ENCODE data around the gene FBXO46.

The FBXO46 gene

DNA sequence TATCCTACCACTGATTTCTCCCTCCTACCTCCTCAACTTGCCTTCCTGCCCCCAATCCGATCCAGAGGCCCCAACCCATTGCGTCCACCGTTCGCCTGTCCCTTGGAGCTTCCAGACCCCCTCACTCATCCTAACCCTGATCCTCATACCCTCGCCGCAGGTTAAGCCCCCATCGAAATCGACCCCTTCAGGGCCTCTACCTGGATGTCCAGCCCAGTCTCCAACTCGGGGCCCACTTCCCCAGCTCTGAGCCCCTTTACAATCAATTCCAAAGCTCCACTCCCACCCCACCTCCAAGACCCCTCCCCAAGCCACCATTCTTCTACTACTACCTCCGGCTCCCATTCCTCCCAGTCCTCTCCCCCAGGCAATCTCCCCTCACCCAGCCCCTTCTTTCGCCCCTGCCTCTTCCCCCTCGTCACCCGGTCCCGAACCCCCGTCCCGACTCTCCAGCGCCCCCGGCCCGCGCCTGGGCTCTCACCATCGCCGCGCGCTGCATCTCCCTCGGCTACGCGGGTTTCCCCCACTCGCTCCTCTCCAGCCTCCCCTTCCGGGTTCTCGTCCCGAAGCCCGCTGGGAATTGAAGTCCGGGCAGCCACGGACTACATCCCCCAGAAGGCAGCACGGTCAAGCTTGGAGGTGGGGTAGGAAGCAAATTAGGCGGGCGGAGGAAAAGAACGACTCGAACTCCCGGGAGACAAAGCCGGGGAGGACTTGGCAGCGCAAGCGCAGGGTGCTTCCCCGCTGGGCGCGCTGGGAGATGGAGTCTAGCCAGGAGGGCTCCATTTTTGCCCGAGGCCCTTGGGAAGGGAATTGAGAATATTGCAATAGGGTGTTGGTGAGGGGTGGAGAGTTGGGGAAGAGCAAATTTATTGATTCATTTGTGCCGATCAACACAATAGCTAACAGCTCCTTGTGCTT, at the start of gene FBXO46:
TSS of gene FBXO46 (minus strand) at position 529 of the 921 bp plus-strand sequence. CDS start 17,401 bp downstream, outside the sequence.
- ATAC-seq = peak; percentile 99

GRCh38 chr19:45780146-45780447, 49.4 kb upstream of the FBXO46 start:
- ATAC-seq = no peak

DNA sequence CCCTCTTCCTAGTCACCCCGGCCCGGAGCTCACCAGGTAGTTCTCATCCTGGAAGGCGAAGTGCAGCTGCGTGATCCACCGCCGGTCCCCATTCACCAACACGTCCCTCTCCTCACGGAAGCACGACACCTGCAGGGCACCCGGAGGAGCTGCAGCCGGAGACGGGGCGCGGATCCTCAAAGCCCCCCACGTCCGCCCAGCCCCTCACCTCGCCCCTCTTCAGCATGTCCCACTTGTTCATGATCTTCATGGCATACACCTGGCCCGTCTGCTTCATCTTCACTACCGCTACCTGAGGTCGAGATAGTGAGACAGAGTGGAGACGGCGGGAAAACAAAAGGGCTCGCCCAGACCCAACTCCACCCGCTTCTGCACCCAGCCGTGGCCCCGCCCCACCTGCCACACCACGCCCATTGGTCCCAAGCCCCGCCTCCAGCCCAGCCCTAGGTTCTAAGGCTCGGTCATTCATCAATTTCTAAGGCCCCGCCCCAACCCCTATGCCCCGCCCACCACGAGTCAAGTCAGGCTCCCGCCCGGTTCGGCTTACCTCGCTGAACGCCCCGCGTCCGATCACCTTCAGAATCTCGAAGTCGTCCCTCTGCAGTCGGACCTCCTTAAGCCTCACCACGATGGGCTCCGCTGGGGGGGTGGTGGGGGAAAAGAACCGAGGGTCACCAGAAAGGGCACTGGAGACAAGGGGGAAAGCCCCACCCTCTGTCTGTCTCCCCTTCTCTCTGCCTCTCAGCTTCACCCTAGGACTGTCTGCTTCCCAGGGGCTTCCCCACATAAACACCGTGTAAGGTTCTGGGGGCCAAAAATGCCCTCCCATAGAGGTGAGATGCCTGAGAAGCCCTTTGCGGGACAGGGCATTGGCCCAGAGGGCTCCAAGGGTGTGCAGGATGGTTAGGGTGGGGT, 48.8 kb upstream of the FBXO46 start:
- ATAC-seq = peak; percentile 94 to 95

- no peak for ATAC-seq
These were observed 47.4 kb upstream of the FBXO46 start for GRCh38 chr19:45778010-45778661.

GRCh38 chr19:45777395-45777961, 46.8 kb upstream of the FBXO46 start:
- no peak for ATAC-seq

DNA sequence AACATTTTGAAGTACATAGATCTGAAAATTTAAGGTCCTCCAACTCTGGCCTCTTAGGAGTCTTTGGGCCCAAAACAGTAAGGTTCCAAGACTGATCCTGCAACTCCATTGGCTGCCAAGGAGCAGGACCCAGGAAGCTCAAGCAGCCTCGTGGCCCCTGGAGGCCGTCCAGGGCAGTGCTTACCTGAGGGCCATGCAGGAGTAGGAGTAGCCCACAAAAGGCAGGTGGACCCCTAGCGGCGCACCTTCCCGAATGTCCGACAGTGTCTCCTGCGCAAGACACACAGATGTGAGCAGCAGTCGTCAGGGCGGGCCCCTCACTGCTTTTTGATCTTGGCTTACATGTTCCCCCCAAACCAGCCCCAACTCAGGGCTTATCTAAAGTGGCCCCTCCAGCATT, 44.1 kb upstream of the FBXO46 start:
- ATAC-seq = no peak

DNA sequence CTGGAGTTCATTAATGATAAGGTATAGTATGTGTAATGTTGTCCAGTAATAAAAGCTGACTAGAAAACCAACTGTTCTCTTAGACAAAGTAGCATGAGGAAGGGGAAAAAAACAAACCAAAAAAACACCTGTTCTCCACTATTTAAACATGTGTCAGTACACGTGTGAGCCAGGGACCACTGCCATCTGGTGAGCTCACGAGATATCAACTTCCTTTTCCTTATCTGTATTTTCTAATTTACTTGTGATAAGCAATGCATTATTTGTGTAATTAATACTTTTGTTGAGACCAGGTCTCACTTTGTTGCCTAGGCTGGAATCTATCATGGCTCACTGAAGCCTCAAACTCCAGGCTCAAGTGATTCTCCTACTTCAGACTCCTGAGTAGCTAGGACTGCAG, 42.7 kb upstream of the FBXO46 start:
- ATAC-seq = no peak

GRCh38 chr19:45772912-45773311, 42.2 kb upstream of the FBXO46 start:
- ATAC-seq = no peak

GRCh38 chr19:45772130-45772840, 41.6 kb upstream of the FBXO46 start:
- ATAC-seq = no peak

- ATAC-seq = no peak
These were observed 40.7 kb upstream of the FBXO46 start for GRCh38 chr19:45771311-45771933.

DNA sequence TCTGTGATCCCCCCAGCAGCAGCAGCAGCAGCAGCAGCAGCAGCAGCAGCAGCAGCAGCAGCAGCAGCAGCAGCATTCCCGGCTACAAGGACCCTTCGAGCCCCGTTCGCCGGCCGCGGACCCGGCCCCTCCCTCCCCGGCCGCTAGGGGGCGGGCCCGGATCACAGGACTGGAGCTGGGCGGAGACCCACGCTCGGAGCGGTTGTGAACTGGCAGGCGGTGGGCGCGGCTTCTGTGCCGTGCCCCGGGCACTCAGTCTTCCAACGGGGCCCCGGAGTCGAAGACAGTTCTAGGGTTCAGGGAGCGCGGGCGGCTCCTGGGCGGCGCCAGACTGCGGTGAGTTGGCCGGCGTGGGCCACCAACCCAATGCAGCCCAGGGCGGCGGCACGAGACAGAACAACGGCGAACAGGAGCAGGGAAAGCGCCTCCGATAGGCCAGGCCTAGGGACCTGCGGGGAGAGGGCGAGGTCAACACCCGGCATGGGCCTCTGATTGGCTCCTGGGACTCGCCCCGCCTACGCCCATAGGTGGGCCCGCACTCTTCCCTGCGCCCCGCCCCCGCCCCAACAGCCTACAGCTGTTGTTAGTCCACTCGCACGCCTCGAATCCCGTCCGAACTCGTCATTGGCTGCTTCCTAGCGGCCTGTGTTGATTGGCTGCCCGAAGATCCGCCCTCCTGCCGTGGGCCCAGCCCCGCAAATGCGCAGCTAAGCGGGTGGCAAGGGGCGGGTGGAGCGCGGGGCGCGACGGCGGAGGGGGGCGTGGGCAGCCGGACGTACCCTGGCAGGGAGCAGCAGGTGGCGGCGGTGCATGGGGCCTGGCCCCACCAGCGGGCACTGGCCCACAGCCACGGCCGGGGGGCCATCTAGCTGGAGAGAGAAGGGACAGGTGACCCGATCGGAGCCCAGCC, 39.8 kb upstream of the FBXO46 start:
- peak; percentile 71 to 76 for ATAC-seq

- ATAC-seq = peak; percentile 18 to 23
These were observed 39.1 kb upstream of the FBXO46 start for GRCh38 chr19:45769821-45770191.

- ATAC-seq = peak; percentile 63 to 64
These were observed 38.5 kb upstream of the FBXO46 start, which contains the start of gene SIX5 for GRCh38 chr19:45768984-45769782. SIX5 (minus strand) TSS chr19:45769252; CDS start chr19:45768844, 408 bp downstream.

DNA sequence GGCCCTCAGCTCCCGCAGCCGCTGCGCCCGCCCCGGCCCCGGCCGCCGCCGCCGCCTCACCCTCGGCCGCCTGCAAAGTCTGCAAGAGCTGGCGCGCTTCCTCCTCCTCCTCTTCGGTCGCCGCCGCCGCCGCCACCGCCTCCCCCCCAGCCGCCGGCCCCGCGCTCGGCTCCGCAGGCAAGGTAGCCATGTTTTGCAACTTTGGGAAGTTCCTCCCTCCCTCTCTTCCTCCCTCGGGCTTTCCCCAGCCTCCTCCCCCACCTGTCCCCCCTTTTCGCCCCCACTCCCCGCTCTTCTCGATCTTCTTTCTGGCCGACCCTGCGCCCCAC, 37.9 kb upstream of the FBXO46 start:
- ATAC-seq = no peak

GRCh38 chr19:45767881-45768654, 37.4 kb upstream of the FBXO46 start:
- no peak for ATAC-seq

- no peak for ATAC-seq
These were observed 36.7 kb upstream of the FBXO46 start for GRCh38 chr19:45767410-45767880.

DNA sequence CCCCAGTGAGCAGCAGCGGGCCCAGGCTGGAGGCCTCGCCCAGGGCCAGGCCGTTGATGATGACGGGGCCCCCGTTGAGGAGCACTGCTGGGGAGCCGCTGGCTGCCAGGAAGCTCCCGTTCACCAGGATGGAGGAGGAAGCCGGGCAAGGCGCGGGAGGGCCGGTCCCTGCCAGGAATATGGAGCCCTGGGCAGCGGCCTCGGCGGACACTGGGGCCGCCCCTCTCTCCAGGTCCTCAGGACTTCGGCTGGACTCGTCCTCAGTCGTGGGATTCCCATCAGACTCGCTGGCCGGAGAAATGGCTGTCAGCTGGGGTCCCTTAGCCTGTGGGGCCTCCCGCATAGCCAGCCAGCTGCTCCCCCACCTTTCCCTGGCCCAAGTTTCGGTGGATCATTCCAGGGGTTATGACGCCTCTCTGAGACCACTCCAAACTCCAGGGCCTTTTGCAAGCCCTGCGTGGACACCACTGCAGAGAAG, 36.2 kb upstream of the FBXO46 start:
- no peak for ATAC-seq

GRCh38 chr19:45766296-45766868, 35.7 kb upstream of the FBXO46 start:
- ATAC-seq = no peak

Measured in activated CD4-positive, CD25-positive, alpha-beta regulatory T cell treated with anti-CD3 and anti-CD28 coated beads, Interleukin-2, amount 50 U/mL, for 24 hours (primary cell).